SK-N-SH (cell line): Measurements from ENCODE around the gene NAPEPLD. TPM values are rescaled to one million over a fixed set of nuclear protein-coding genes. Genes with fewer than 3 reads are reported as not detected.
A peak's percentile ranks its signal among the peaks of the same experiment; 100 is the strongest.

Source experiments
- CTCF ChIA-PET: fragments of 300-600, 350-600 bp; formaldehyde crosslinking; extraction: SDS; loops from one replicate; lab custom pipeline; 2021; lab: Yijun Ruan, JAX
- POLR2A ChIA-PET: fragments of 350-600 bp; sonication (Branson Sonifier 250); formaldehyde crosslinking; extraction: SDS; loops from one replicate; lab custom pipeline; 2020; ENCODE audit warnings: antibody characterized with exemption, inconsistent platforms; lab: Yijun Ruan, JAX
- DNase-seq: peaks from one replicate; pipeline ENCODE4 v3.0.0; 2012
- H2AFZ ChIP-seq: fragments of 200-600 bp; sonication (generic); 2 replicates; pipeline ENCODE4 v1.8.1; 2016; ENCODE audit warnings: antibody characterized with exemption, mild to moderate bottlenecking, low read depth
- H3F3A ChIP-seq: fragments of 200-600 bp; sonication (generic); replicated peaks from 2 replicates; pipeline ENCODE3; 2016; ENCODE audit warnings: antibody characterized with exemption, mild to moderate bottlenecking; ENCODE audit not compliant: insufficient read depth
- H3K27ac ChIP-seq, 2 experiments: fragments of 200-500 bp in 1 of 2; fragments of 200-600 bp in 1 of 2; sonication (Bioruptor generic) in 1 of 2; sonication (generic), shearing (Covaris generic) in 1 of 2; 2 replicates each; pipeline versions ENCODE4 v1.5.1 to v1.6.1; 2014 to 2016; ENCODE audit warnings: low read depth in 2 of 2, inconsistent platforms in 1 of 2, low read length in 1 of 2, mild to moderate bottlenecking in 1 of 2, mixed read lengths in 1 of 2
- H3K27me3 ChIP-seq: fragments of 200-600 bp; sonication (generic), shearing (Covaris generic); 2 replicates; pipeline ENCODE4 v1.6.1; 2016; ENCODE audit warnings: mixed run types; ENCODE audit not compliant: insufficient read depth
- H3K36me3 ChIP-seq, 2 experiments: fragments of 200-500 bp in 1 of 2; fragments of 200-600 bp in 1 of 2; sonication (Bioruptor generic) in 1 of 2; sonication (generic) in 1 of 2; replicated peaks in 1 of 2; 2 replicates each; pipeline versions ENCODE3 to v1.5.1; 2014 to 2016; ENCODE audit warnings: low read length in 1 of 2, mild to moderate bottlenecking in 1 of 2; ENCODE audit not compliant: insufficient read depth in 2 of 2, control insufficient read depth in 1 of 2
- H3K4me1 ChIP-seq, 2 experiments: fragments of 200-500 bp in 1 of 2; fragments of 200-600 bp in 1 of 2; sonication (Bioruptor generic) in 1 of 2; sonication (generic), shearing (Covaris generic) in 1 of 2; 2 replicates each; pipeline versions ENCODE4 v1.5.1 to v1.6.1; 2014 to 2016; ENCODE audit warnings: low read depth in 1 of 2, low read length in 1 of 2, mixed run types in 1 of 2; ENCODE audit not compliant: insufficient read depth in 2 of 2, control insufficient read depth in 1 of 2
- H3K4me2 ChIP-seq: fragments of 200-600 bp; sonication (generic), shearing (Covaris generic); 2 replicates; pipeline ENCODE4 v1.6.1; 2017; ENCODE audit warnings: mixed run types
- H3K4me3 ChIP-seq, 2 experiments: fragments of 200-500 bp in 1 of 2; fragments of 200-600 bp in 1 of 2; sonication (Bioruptor generic) in 1 of 2; sonication (generic), shearing (Covaris generic) in 1 of 2; 2 replicates each; pipeline versions ENCODE4 v1.5.1 to v1.8.1; 2014 to 2016; ENCODE audit warnings: low read depth in 2 of 2, inconsistent platforms in 1 of 2, low read length in 1 of 2, mild to moderate bottlenecking in 1 of 2, mixed read lengths in 1 of 2, moderate library complexity in 1 of 2
- H3K79me2 ChIP-seq: fragments of 200-600 bp; sonication (generic); 2 replicates; pipeline ENCODE4 v1.8.1; 2017; ENCODE audit warnings: mild to moderate bottlenecking; ENCODE audit not compliant: insufficient read depth
- H3K9ac ChIP-seq: fragments of 200-600 bp; sonication (generic); 2 replicates; pipeline ENCODE4 v1.6.1; 2017; ENCODE audit warnings: mixed run types
- H3K9me2 ChIP-seq: fragments of 200-600 bp; sonication (generic); 2 replicates; pipeline ENCODE4 v1.6.1; 2017; ENCODE audit warnings: mixed run types
- H3K9me3 ChIP-seq: fragments of 200-600 bp; sonication (generic); 2 replicates; pipeline ENCODE4 v1.6.1; 2017; ENCODE audit warnings: mixed run types, mild to moderate bottlenecking, moderate library complexity
- H4K20me1 ChIP-seq: fragments of 200-600 bp; sonication (generic); 2 replicates; pipeline ENCODE4 v1.6.1; 2017; ENCODE audit warnings: mild to moderate bottlenecking, mixed run types; ENCODE audit not compliant: insufficient read depth
- CHD2 ChIP-seq: fragments of 150-350 bp; IDR thresholded peaks from 2 replicates; pipeline ENCODE4 v1.6.1; 2018; ENCODE audit warnings: low read length; ENCODE audit not compliant: partially characterized antibody
- ELF1 ChIP-seq: IDR thresholded peaks from 2 replicates; pipeline ENCODE4 v1.4.0; 2012
- FOSL2 ChIP-seq: IDR thresholded peaks from 2 replicates; pipeline ENCODE4 v1.4.0; 2012; ENCODE audit warnings: low read depth, mild to moderate bottlenecking, moderate library complexity, borderline replicate concordance
- FOXJ3 ChIP-seq: sonication (generic); formaldehyde crosslinking; IDR thresholded peaks from 2 replicates; pipeline ENCODE4 v1.5.1; 2020; ENCODE audit warnings: mild to moderate bottlenecking, missing genetic modification reagents
- GABPA ChIP-seq: IDR thresholded peaks from 2 replicates; pipeline ENCODE4 v1.4.0; 2012; ENCODE audit warnings: low read depth, mild to moderate bottlenecking
- GATA2 ChIP-seq: sonication (generic); formaldehyde crosslinking; IDR thresholded peaks from 2 replicates; pipeline ENCODE4 v1.5.0; 2020; ENCODE audit warnings: mild to moderate bottlenecking, missing genetic modification reagents
- JUND ChIP-seq: IDR thresholded peaks from 2 replicates; pipeline ENCODE4 v1.4.0; 2012
- MEF2A ChIP-seq: IDR thresholded peaks from 2 replicates; pipeline ENCODE4 v1.4.0; 2012; ENCODE audit warnings: low read depth, borderline replicate concordance
- MXI1 ChIP-seq: IDR thresholded peaks from 2 replicates; pipeline ENCODE4 v1.6.1; 2012; ENCODE audit warnings: mild to moderate bottlenecking, low read depth, low read length, improper control_type of control experiment
- NFIC ChIP-seq: IDR thresholded peaks from 2 replicates; pipeline ENCODE4 v1.4.0; 2012; ENCODE audit warnings: borderline replicate concordance
- NRF1 ChIP-seq: IDR thresholded peaks from 2 replicates; pipeline ENCODE4 v1.6.1; 2012; ENCODE audit warnings: low read depth, mild to moderate bottlenecking, low read length
- POLR2AphosphoS5 ChIP-seq: IDR thresholded peaks from 2 replicates; pipeline ENCODE4 v1.6.1; 2012; ENCODE audit warnings: low read depth, low read length
- RCOR1 ChIP-seq: fragments of 150-350 bp; IDR thresholded peaks from 2 replicates; pipeline ENCODE4 v1.6.1; 2017; ENCODE audit warnings: antibody characterized with exemption, low read length
- RFX5 ChIP-seq: IDR thresholded peaks from 2 replicates; pipeline ENCODE4 v1.6.1; 2012; ENCODE audit warnings: mild to moderate bottlenecking, improper control_type of control experiment, low read length
- RXRA ChIP-seq: IDR thresholded peaks from 2 replicates; pipeline ENCODE4 v1.4.0; 2012; ENCODE audit warnings: low read depth, mild to moderate bottlenecking, borderline replicate concordance
- TCF12 ChIP-seq: IDR thresholded peaks from 2 replicates; pipeline ENCODE4 v1.4.0; 2012
- TEAD4 ChIP-seq: IDR thresholded peaks from 2 replicates; pipeline ENCODE4 v1.4.0; 2012; ENCODE audit warnings: mild to moderate bottlenecking, borderline replicate concordance; ENCODE audit not compliant: insufficient read depth
- YY1 ChIP-seq: IDR thresholded peaks from 2 replicates; pipeline ENCODE4 v1.4.0; 2012; ENCODE audit warnings: low read depth, mild to moderate bottlenecking
- WGBS: methylation state at CpG from one replicate; pipeline ENCODE4 v1.1.6; 2017; ENCODE audit warnings: low lambda C conversion rate; 5-methylcytosine and 5-hydroxymethylcytosine counted together
- polyA plus RNA-seq, 3 experiments: library from polyadenylated mRNA; depleted of rRNA; stranded (reverse); fragments of >200 nt; gene quantifications; 2 replicates each; pipeline ENCODE4 v1.2.3, GENCODE V29; 2012
- TF ChIP-seq, protein P1 (sequence below): fragments of 200-600 bp; sonication (generic); IDR thresholded peaks from 2 replicates; pipeline ENCODE4 v1.6.1; 2017; ENCODE audit warnings: antibody characterized with exemption, mild to moderate bottlenecking, moderate library complexity
- TF ChIP-seq, protein P2 (sequence below): IDR thresholded peaks from 2 replicates; pipeline ENCODE4 v1.4.0; 2012; ENCODE audit warnings: low read depth, borderline replicate concordance
- TF ChIP-seq, protein P3 (sequence below): IDR thresholded peaks from 2 replicates; pipeline ENCODE4 v1.6.1; 2012; ENCODE audit warnings: mild to moderate bottlenecking, low read depth, low read length, moderate library complexity
- TF ChIP-seq, protein P4 (sequence below): IDR thresholded peaks from 2 replicates; pipeline ENCODE4 v1.4.0; 2012; ENCODE audit warnings: low read depth
- TF ChIP-seq, protein P5 (sequence below): IDR thresholded peaks from 2 replicates; pipeline ENCODE4 v1.4.0; 2012; ENCODE audit warnings: low read depth, borderline replicate concordance
- TF ChIP-seq, protein P6 (sequence below): fragments of 150-350 bp; IDR thresholded peaks from 2 replicates; pipeline ENCODE4 v1.6.1; 2016; ENCODE audit warnings: mild to moderate bottlenecking, low read depth, low read length
- TF ChIP-seq, protein P7 (sequence below): IDR thresholded peaks from 2 replicates; pipeline ENCODE4; 2012

NAPEPLD gene
- polyA plus RNA-seq, 1 of the 3 experiments (the other 2 are of a cell fraction) = 4.6 TPM

DNA sequence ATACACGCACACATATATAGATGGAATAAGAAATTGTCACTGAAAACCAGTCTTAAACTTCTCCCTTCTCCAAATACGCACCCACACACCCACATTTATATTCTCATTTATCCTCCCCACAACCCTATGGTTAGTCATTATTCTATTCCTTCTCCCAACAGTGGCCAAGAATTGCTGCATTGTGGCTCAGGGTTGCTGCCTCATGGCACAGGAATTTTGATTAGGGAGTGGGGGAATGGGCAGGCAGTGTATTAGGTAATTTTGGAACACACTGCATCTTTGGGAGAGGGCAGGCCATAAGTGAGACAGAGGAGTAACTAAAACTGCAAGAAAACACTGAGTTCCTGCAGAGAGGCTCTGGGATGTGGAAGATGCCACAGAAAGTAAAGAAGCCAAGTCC lies 35.7 kb downstream of the NAPEPLD start:
- H3K4me1 ChIP-seq = no peaks in the 10 kb centered on the region
- CTCF ChIA-PET = interaction anchor here (1.1 kb wide), 1 partner anchor 51 kb away, joined by 3 read pairs; no protein-coding TSS in a partner anchor
- no peaks in the 10 kb centered on the region for H3K27me3 ChIP-seq
- WGBS = 80% methylated on average over 2 of the region's 2 CpGs
- H2AFZ ChIP-seq = no peak overlapping the region
- H4K20me1 ChIP-seq = no peaks in the 10 kb centered on the region
- H3K4me3 ChIP-seq = no peak overlapping the region
- H3F3A ChIP-seq = peaks cover 21% of the 10 kb centered on the region
- no peaks in the 10 kb centered on the region for H3K79me2 ChIP-seq
- DNase-seq = no peak
- 0 out of 2 replicates have a peak overlapping the region, but pooled peaks have one; percentile 0 for H3K4me2 ChIP-seq
- POLR2A ChIA-PET = no interaction called here
- no peak overlapping the region for H3K9ac ChIP-seq
- H3K27ac ChIP-seq = peak overlapping the region in 1 of 2 experiments; percentile 39; a peak in 1 of 4 replicates
- peaks cover 15 to 33% of the 10 kb centered on the region in 2 experiments for H3K36me3 ChIP-seq
- no peaks in the 10 kb centered on the region for H3K9me3 ChIP-seq
- no peaks in the 10 kb centered on the region for H3K9me2 ChIP-seq
- TF ChIP-seq, protein P1, sequence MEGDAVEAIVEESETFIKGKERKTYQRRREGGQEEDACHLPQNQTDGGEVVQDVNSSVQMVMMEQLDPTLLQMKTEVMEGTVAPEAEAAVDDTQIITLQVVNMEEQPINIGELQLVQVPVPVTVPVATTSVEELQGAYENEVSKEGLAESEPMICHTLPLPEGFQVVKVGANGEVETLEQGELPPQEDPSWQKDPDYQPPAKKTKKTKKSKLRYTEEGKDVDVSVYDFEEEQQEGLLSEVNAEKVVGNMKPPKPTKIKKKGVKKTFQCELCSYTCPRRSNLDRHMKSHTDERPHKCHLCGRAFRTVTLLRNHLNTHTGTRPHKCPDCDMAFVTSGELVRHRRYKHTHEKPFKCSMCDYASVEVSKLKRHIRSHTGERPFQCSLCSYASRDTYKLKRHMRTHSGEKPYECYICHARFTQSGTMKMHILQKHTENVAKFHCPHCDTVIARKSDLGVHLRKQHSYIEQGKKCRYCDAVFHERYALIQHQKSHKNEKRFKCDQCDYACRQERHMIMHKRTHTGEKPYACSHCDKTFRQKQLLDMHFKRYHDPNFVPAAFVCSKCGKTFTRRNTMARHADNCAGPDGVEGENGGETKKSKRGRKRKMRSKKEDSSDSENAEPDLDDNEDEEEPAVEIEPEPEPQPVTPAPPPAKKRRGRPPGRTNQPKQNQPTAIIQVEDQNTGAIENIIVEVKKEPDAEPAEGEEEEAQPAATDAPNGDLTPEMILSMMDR = no peak
- peak; percentile 87 for TF ChIP-seq JUND
- peak; percentile 92 for TF ChIP-seq FOSL2
- peak; percentile 65 for TF ChIP-seq TCF12
- TF ChIP-seq, protein P2, sequence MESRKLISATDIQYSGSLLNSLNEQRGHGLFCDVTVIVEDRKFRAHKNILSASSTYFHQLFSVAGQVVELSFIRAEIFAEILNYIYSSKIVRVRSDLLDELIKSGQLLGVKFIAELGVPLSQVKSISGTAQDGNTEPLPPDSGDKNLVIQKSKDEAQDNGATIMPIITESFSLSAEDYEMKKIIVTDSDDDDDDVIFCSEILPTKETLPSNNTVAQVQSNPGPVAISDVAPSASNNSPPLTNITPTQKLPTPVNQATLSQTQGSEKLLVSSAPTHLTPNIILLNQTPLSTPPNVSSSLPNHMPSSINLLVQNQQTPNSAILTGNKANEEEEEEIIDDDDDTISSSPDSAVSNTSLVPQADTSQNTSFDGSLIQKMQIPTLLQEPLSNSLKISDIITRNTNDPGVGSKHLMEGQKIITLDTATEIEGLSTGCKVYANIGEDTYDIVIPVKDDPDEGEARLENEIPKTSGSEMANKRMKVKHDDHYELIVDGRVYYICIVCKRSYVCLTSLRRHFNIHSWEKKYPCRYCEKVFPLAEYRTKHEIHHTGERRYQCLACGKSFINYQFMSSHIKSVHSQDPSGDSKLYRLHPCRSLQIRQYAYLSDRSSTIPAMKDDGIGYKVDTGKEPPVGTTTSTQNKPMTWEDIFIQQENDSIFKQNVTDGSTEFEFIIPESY = no peak
- TF ChIP-seq GATA2 (CRISPR knock-in tag) = no peak
- TF ChIP-seq FOXJ3 (CRISPR knock-in tag) = no peak
- TF ChIP-seq RCOR1 = no peak
- no peak for TF ChIP-seq RXRA
- TF ChIP-seq, protein P3, sequence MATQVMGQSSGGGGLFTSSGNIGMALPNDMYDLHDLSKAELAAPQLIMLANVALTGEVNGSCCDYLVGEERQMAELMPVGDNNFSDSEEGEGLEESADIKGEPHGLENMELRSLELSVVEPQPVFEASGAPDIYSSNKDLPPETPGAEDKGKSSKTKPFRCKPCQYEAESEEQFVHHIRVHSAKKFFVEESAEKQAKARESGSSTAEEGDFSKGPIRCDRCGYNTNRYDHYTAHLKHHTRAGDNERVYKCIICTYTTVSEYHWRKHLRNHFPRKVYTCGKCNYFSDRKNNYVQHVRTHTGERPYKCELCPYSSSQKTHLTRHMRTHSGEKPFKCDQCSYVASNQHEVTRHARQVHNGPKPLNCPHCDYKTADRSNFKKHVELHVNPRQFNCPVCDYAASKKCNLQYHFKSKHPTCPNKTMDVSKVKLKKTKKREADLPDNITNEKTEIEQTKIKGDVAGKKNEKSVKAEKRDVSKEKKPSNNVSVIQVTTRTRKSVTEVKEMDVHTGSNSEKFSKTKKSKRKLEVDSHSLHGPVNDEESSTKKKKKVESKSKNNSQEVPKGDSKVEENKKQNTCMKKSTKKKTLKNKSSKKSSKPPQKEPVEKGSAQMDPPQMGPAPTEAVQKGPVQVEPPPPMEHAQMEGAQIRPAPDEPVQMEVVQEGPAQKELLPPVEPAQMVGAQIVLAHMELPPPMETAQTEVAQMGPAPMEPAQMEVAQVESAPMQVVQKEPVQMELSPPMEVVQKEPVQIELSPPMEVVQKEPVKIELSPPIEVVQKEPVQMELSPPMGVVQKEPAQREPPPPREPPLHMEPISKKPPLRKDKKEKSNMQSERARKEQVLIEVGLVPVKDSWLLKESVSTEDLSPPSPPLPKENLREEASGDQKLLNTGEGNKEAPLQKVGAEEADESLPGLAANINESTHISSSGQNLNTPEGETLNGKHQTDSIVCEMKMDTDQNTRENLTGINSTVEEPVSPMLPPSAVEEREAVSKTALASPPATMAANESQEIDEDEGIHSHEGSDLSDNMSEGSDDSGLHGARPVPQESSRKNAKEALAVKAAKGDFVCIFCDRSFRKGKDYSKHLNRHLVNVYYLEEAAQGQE = no peak
- TF ChIP-seq NFIC = peak; percentile 69
- peak; percentile 68 for TF ChIP-seq TEAD4
- no peak for TF ChIP-seq YY1
- TF ChIP-seq GABPA = no peak
- 0 out of 2 replicates have a peak, but pooled peaks have one; percentile 19 for TF ChIP-seq MEF2A
- no peak for TF ChIP-seq NRF1
- TF ChIP-seq, protein P4, sequence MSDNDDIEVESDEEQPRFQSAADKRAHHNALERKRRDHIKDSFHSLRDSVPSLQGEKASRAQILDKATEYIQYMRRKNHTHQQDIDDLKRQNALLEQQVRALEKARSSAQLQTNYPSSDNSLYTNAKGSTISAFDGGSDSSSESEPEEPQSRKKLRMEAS = 0 out of 2 replicates have a peak, but pooled peaks have one; percentile 22
- TF ChIP-seq CHD2 = no peak
- no peak for TF ChIP-seq RFX5
- TF ChIP-seq, protein P5, sequence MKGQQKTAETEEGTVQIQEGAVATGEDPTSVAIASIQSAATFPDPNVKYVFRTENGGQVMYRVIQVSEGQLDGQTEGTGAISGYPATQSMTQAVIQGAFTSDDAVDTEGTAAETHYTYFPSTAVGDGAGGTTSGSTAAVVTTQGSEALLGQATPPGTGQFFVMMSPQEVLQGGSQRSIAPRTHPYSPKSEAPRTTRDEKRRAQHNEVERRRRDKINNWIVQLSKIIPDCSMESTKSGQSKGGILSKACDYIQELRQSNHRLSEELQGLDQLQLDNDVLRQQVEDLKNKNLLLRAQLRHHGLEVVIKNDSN = no peak
- TF ChIP-seq, protein P6, sequence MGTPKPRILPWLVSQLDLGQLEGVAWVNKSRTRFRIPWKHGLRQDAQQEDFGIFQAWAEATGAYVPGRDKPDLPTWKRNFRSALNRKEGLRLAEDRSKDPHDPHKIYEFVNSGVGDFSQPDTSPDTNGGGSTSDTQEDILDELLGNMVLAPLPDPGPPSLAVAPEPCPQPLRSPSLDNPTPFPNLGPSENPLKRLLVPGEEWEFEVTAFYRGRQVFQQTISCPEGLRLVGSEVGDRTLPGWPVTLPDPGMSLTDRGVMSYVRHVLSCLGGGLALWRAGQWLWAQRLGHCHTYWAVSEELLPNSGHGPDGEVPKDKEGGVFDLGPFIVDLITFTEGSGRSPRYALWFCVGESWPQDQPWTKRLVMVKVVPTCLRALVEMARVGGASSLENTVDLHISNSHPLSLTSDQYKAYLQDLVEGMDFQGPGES = no peak
- TF ChIP-seq POLR2AphosphoS5 = no peak
- TF ChIP-seq MXI1 = no peak
- TF ChIP-seq ELF1 = no peak
- TF ChIP-seq, protein P7, sequence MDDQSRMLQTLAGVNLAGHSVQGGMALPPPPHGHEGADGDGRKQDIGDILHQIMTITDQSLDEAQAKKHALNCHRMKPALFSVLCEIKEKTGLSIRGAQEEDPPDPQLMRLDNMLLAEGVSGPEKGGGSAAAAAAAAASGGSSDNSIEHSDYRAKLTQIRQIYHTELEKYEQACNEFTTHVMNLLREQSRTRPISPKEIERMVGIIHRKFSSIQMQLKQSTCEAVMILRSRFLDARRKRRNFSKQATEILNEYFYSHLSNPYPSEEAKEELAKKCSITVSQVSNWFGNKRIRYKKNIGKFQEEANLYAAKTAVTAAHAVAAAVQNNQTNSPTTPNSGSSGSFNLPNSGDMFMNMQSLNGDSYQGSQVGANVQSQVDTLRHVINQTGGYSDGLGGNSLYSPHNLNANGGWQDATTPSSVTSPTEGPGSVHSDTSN = 0 out of 2 replicates have a peak, but pooled peaks have one; percentile 5
